Stimulated activated CD8-positive, alpha-beta memory T cell treated with anti-CD3 and anti-CD28 coated beads, Interleukin-7, amount 100 ng/mL, for 24 hours (primary cell): ENCODE data around the gene BMP8A.
A peak's percentile ranks its signal among the peaks of the same experiment; 100 is the strongest.
"Not testable (repeated sequence)": the region's sequence is repeated elsewhere in the genome, so short reads cannot be mapped to it uniquely, and the experiment has no call there.

Source experiments
- DNase-seq: peaks from one replicate; pipeline ENCODE4 v3.0.0-alpha.2; 2020; ENCODE audit warnings: low read depth

Gene BMP8A, protein sequence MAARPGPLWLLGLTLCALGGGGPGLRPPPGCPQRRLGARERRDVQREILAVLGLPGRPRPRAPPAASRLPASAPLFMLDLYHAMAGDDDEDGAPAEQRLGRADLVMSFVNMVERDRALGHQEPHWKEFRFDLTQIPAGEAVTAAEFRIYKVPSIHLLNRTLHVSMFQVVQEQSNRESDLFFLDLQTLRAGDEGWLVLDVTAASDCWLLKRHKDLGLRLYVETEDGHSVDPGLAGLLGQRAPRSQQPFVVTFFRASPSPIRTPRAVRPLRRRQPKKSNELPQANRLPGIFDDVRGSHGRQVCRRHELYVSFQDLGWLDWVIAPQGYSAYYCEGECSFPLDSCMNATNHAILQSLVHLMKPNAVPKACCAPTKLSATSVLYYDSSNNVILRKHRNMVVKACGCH

DNA sequence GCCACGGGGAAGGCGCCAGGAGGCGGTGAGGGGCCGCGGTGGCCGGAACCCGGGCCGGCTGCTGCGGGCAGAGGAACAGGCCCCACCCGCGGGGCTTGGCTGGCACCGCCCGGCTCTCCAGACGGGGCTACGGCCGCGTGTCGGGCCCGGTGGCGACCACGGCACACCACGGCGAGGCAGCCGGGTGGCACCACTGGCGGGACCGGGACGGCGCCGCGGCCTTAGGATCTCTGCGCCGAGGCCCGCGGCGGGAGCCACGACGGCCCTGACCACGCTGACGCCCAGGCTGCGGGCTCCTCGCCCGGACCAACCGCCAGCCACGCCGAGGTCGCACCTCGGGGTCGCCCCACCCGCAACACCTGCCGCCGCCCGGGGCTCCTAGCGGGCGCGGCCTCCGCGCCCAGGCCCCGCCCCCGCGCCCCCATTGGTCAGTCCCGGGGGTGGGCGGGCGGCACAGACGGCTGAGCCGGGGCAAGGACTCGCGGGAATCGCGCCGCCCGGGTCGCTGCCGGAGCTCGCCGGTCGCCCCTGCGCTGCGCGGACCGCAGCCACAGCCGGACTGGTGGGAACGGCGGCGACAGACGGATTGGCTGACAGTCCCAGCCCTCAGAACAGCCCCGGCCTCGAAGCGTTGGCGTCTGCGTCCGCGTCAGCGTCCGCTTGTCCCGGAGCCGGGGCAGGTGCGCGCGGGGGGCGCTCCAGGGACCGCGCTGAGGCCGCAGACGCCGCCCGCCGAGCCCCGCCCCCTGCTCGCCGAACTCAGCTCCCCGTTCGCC is at the start of gene BMP8A:
TSS of gene BMP8A (plus strand) at position 491 of the 776 bp plus-strand sequence. CDS start 356 bp downstream, outside the sequence.
- DNase-seq = peak; percentile 30

DNA sequence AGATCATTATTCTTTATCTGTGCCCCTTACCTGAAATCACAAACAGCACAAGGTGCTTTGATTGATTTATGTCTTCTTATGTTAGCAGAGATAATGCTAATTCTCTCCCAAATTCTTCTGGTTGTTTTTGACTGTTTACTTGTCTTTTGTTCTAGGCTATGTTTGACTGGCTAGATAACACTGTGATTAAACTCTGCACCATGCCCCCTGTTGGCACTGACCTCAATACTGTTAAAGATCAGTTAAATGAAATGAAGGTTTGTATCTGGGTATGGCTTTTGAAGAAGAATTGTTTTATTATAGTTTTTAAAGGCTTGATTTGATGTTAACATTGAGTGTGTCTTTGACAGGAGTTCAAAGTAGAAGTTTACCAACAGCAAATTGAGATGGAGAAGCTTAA is 49.6 kb upstream of the BMP8A start:
- no peak for DNase-seq

DNA sequence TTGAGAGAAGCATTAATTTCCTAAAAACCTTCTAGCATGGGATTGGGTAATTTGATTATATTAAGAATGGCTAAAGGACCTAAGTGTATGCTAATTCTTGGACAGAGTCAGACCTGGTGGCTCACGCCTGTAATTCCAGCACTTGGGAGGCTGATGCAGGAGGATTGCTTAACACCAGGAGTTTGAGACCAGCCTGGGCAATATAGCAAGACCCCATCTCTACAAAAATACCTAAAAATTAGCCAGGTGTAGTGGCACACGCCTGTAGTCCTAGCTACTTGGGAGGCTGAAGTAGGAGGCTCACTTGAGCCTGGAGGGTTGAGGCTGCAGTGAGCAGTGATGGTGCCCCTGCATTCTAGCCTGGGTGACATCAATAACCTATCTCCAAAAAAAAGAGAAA is 45.9 kb upstream of the BMP8A start:
- no peak for DNase-seq

DNA sequence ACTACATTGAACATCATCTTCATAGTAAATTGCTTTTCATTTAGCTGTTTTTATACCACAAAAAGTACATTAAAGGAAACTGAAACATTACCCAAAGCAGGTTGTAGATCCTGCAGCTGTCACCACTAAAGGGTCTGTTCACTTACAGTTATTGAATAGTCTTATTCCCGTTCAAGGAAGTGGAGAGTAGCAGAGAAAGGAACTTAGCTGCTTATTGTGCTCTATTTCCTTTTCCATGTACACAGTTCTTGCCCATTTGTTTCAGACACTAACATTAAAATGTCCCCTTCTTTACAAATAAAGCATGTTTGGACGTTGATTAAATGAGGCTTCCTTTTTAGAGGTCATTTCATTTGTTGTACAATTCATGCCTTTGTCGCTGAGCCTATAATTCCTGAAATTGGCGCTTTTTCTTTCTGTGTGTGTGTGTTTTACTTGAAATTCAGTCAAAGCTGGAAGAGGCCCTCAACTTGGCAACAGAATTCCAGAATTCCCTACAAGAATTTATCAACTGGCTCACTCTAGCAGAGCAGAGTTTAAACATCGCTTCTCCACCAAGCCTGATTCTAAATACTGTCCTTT is 44.4 kb upstream of the BMP8A start:
- DNase-seq = no peak

DNA sequence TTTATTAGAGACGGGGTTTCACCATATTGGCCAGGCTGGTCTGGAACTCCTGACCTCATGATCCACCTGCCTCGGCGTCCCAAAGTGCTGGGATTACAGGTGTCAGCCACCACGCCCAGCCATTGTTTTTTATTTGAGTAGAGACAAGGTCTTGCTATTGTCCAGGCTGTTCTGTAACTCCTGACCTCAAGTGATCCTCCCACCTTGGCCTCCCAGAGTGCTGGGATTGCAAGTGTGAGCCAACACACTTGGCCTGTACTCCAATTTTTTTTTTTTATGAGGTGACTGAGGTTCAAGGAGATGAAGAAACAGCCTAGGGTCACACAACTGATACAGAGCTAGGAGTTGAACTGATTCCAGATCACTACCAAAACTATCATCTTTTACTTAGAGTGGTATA is 41.4 kb upstream of the BMP8A start:
- DNase-seq = not testable (repeated sequence)

DNA sequence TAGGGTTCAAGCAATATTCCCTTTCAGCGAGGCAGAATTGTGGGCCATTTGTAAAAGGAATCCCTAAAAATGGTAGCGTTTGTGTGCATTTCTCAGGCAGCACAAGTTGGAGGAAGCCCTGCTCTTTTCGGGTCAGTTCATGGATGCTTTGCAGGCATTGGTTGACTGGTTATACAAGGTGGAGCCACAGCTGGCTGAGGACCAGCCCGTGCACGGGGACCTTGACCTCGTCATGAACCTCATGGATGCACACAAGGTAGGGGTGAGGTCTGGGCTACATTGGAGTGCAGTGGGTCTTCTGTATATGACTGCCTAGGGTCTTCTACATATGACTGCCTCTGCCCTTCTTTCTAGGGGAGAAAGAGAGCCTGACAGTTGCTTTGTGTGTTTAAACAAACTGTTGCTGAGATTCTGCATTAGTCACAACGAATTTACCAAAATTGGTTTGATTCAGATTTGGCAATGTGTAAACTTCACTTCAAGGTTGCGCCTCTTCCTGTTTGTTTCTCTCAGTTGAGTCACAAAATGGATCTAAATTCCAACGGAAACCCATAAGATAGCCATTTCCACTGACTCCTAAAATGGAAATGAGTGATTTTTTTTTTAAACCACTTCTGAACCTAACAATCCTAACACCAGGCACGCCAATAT is 40.4 kb upstream of the BMP8A start:
- DNase-seq = no peak

DNA sequence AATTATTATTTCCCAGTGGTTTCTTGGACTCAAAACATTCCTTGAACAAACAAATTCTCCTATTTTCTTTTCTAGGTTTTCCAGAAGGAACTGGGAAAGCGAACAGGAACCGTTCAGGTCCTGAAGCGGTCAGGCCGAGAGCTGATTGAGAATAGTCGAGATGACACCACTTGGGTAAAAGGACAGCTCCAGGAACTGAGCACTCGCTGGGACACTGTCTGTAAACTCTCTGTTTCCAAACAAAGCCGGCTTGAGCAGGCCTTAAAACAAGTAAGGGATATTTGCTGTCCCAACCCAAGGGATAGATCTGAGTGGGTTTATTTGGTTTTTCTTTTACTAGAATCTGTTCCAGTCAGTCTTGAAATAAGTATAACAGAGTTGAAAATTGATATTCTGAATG is 39.4 kb upstream of the BMP8A start:
- no peak for DNase-seq

DNA sequence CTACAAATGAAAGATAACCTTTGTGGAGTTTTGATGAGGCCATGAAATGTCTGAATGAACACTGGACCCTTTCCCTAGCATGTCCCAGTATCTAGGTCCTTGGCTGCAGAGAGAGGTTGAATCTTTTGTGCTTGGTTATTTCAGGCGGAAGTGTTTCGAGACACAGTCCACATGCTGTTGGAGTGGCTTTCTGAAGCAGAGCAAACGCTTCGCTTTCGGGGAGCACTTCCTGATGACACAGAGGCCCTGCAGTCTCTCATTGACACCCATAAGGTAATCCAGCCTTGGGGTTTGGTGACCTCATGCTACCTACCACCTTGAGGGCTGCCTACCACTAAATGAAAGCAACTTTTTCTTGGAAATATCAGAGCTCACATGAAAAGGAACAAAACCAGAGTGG is 38.9 kb upstream of the BMP8A start:
- DNase-seq = no peak

DNA sequence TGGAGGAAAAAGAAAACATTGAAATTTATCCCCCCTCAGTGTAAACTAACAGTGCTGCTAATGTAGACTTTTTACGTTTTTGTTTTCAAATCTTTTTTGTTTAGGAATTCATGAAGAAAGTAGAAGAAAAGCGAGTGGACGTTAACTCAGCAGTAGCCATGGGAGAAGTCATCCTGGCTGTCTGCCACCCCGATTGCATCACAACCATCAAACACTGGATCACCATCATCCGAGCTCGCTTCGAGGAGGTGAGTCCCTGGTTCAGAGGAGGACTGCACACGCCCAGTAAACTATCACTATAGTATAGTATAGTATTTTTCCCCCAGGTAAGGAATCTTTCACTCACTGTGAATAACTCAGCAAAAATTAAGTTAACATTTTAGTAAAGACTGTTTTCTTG is 37.8 kb upstream of the BMP8A start:
- DNase-seq = no peak

DNA sequence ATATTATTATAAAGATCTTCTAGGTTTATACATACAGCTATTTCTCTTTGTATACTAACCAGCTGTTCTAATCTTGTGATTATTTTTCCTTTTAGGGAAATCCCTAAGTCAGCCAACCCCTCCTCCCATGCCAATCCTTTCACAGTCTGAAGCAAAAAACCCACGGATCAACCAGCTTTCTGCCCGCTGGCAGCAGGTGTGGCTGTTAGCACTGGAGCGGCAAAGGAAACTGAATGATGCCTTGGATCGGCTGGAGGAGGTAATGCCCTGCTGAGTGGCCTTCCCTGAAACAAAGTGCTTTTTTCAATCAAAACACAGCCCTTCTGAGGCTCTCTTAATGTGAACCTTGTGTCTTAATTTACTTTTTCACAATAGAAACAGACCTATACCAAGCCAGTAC is 32.4 kb upstream of the BMP8A start:
- no peak for DNase-seq

DNA sequence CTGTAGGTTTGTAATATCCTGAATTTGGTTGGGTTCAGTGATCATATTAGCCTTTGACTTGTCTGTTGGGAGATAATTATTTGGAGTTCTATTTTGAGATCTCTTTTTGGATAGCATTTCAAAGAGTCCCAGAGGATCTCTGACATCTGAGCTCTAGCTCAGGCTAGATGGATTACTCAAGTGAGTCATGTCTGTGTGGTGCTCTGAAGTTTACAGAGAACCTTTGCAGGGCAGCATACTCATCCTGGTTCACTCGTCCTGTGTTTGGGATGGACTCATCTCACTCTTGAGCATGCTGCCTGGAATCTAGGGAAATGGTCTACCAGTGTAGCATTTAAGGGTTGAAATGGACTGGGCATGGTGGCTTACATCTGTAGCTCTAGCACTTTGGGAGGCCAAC is 29.4 kb upstream of the BMP8A start:
- no peak for DNase-seq

DNA sequence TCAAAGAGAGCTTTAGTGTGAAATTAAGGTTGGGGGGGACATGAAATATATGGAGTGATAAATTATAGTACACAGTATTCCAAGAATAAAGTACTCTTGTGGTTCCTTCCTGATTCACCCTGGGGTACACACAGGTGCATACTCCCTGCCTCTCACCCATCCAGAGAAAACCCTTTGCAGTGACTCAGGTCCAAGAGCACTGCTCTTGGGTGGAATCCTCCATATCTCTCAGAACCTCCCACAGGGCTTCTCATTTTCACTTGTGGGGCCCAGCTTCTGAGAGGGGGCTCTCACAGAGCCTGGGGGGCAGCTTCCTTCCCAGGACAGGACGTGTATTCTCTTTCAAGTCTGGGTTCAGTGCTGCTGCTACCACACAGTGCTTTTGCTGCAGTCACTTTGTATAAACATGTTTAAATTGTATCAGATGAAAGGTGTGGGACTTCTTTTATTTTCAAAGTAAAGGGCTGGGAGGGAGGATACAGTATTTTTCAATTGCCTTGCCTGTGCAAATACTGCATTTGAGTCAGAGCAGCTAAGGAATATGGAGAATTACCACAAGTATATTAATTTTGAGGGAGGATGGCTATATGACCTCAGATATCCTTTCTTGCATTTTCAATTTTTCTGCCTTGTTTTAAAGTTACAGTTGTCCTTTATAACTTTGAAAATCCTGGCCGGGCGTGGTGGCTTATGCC is 24.9 kb upstream of the BMP8A start:
- no peak for DNase-seq

DNA sequence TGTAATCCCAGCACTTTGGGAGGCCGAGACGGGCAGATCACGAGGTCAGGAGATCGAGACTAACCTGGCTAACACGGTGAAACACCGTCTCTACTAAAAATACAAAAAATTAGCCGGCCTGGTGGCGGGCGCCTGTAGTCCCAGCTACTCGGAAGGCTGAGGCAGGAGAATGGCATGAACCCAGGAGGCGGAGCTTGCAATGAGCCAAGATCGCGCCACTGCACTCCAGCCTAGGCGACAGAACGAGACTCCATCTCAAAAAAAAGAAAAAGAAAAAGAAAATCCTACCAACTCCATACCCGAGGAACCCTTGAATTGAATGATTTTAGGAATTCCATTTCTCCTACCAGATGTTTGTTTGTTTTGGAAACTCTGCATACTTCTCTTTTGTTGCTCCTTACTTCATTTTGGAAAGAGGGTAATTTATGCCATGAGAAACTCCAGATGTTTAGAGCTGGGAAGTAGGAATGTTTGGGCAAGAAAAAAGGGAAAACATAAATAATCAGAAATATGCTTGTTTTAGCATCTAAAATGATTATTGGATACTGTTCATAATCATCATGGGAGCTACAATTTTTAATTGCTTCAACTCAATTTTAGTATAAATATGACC is 24.2 kb upstream of the BMP8A start:
- DNase-seq = not testable (repeated sequence)

DNA sequence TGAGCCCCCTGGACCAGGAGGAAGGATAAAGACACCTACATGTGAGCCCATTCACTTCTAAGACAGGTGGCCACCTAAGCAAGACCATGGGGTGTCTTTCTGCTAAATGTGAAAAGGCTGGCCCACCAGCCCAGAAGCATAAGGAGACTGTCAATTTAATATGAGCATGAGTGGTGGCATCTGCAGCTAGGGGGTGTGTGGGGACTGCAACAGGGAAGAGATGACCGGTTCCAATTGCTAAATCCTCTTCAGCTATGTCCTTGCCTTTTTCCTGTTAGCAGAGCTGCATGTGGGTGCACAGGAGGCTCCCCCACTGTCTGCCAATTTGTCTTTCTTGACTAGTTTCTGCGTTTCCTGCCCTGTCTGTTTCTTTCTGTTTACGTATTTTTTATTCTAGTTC is 22.3 kb upstream of the BMP8A start:
- no peak for DNase-seq

DNA sequence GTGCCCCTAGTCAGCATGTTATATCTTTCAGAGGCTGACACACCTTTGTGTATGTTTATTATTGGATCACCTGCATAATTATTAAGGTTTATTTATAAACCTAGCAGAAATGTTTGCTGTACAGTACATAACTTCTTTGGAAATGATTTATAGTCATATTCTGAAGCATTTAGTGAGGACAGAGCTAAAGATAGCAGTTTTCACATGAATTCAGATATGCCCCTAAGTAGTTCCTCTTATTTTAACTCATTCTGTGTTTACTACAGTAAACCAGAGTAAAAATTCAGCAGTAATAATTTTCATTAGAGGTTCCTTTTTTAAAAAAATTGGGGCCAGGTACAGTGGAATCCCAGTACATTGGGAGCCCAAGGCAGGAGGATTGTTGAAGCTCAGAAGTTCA is 21.4 kb upstream of the BMP8A start:
- DNase-seq = no peak

DNA sequence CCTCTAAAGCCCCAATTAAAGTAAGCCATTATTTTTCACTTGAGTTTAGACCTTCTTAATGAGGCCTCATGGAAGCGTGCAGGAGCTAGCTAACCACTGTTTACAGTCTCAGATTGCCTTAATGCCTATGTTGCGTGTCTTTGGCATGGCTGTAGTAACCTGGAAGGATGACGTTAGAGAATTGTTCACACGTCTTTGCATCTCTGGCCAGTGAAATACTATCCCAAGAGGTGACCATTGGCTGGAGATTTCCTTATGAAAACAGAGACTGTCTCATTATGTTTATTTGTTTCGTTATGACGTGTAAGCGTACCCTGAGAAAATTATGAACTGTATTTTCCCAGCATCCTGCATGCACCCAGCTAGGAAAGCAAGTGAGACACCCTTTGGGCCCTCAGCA is 18.6 kb upstream of the BMP8A start:
- DNase-seq = no peak

DNA sequence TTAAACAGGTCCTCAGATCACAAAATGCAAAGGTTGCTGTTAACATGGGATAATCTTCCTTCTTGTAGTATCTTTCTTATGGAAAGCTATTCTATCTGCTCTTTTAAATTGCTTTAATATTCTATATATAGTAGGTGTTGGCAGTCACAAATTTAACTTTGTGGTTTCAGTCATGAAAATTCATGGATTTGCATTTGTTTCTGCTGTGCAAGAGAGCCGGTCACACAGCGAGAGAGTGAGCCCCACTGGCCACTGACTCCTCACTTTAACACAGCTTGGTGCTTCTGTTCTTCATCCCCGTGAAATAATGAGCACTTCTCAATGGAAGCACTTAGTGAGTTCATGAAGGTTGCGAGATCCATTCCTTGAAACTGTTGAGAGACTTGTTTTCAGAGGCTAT is 18.1 kb upstream of the BMP8A start:
- no peak for DNase-seq

DNA sequence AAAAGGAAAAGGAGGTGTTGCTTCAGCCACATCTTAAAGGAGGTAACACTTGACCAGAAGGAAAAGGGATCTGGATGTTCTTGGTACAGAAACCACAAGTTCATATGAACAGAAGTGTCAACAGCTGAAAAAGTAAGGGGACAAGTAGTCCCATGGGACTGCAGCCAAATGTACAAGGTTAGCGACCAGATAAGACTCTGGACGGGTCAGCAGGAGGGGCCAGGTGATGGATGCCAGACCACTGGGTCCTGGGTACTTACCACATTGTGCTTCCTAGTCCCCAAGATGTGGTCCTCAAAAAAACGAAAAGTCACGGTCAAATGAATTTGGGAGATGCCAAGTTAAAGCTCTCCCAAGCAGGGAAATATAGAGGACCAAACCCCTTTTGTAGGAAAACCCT is 16.6 kb upstream of the BMP8A start:
- DNase-seq = no peak

DNA sequence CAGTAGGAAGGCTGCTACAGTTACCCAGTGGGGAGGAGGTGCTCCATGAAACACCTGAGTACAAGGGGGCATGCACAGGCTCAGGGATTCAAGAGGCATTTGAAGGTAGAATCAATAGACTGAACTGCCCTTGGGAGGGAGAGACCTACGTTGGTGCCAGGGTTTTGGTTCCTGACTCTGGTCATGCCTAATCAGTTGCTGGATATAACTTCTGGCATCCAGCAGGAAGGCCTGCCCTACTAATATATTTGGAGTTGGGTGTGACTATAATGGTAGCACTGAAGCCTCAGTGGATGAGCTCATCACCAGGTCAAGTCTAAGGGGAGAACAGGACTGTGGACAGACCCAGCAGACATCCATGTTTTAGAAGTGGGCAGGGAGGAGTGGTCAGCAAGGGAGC is 15.9 kb upstream of the BMP8A start:
- DNase-seq = not testable (repeated sequence)

DNA sequence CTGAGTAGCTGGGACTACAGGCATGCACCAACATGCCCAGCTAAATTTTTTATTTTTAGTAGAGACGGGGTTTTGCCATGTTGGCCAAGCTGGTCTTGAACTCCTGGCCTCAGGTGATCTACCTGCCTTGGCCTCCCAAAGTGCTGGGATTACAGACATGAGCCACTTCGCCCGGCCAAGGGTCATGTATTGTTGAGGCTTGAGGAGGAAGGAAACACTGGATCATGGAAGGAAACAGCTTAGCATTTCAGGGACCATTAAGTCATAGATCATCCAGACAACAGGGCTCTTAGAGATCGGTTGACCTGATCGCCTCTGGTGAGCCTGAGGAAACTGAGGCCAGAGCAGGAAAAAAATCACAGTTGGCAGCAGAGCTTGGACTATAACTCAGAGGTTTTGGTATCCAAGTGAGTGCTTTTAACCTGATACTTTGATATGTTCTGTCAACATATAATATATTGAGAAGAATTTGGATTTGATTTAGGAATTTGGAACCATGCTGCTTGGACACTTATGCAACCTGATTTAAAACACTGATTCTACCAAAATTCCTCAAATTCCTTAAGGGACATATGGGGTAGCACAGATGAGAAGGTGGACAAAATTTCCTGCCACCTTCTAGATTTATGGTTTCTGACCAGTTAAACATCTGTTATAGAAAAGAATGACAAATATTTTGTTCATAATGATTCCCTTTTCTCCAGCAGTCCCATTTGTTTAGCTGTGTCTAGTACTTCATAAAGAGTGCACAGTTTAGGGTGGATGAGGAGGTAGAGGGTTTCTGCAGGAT is 13.1 kb upstream of the BMP8A start:
- DNase-seq = no peak

DNA sequence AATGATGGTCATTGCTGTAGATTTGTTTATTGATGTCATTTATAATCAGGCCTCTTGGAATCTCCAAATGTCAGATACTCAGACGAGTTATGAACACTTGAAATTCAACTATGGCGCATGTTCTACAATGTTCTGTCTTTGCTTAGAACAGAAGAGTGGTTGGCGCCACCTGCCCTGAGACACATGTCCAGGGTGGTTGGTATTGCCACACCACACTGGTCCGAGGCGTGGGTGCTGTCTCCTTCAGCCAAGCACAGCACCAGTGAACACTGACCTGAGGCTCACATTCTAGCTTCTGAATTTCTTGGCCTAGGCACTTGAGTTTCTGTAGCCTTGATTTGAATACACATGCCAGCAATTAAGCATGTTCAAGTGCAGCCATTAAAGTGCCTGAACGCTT is 10.1 kb upstream of the BMP8A start:
- no peak for DNase-seq
